DOHH2 (cell line): ENCODE data around the gene CARM1.

Source experiments
- H3F3A ChIP-seq: fragments of 200-600 bp; sonication (generic), shearing (Covaris generic); 2 replicates; pipeline ENCODE4 v1.6.0; 2016; ENCODE audit warnings: antibody characterized with exemption, mild to moderate bottlenecking; ENCODE audit not compliant: control insufficient read depth, insufficient read depth
- H3K27ac ChIP-seq: fragments of 200-600 bp; sonication (generic); 2 replicates; pipeline ENCODE4 v1.5.1; 2014; ENCODE audit warnings: low read depth, mild to moderate bottlenecking, low read length, moderate library complexity
- H3K27me3 ChIP-seq: fragments of 200-600 bp; sonication (generic); 2 replicates; pipeline ENCODE4 v1.6.1; 2014; ENCODE audit warnings: mild to moderate bottlenecking, low read length, mixed read lengths; ENCODE audit not compliant: control insufficient read depth
- H3K36me3 ChIP-seq: fragments of 200-600 bp; sonication (generic); 2 replicates; pipeline ENCODE4 v1.6.1; 2014; ENCODE audit warnings: mild to moderate bottlenecking, low read length, moderate library complexity, mixed read lengths; ENCODE audit not compliant: control insufficient read depth
- H3K4me1 ChIP-seq: fragments of 200-600 bp; sonication (generic); 2 replicates; pipeline ENCODE4 v1.6.1; 2014; ENCODE audit warnings: mild to moderate bottlenecking, low read length, mixed read lengths; ENCODE audit not compliant: control insufficient read depth
- H3K4me2 ChIP-seq: fragments of 200-600 bp; sonication (generic); 2 replicates; pipeline ENCODE4 v1.6.0; 2014; ENCODE audit warnings: mild to moderate bottlenecking, low read length, moderate library complexity
- H3K4me3 ChIP-seq: fragments of 200-600 bp; sonication (generic); 2 replicates; pipeline ENCODE4 v1.5.1; 2014; ENCODE audit warnings: mild to moderate bottlenecking, low read length, mixed read lengths
- H3K79me2 ChIP-seq: fragments of 200-600 bp; sonication (generic); 2 replicates; pipeline ENCODE4 v1.6.1; 2014; ENCODE audit warnings: mild to moderate bottlenecking, low read length, mixed read lengths; ENCODE audit not compliant: control insufficient read depth
- H3K9me2 ChIP-seq: fragments of 200-600 bp; sonication (generic); replicated peaks from 2 replicates; pipeline ENCODE4 v1.6.1; 2014; ENCODE audit warnings: mild to moderate bottlenecking, low read length, mixed read lengths; ENCODE audit not compliant: control insufficient read depth
- H3K9me3 ChIP-seq: fragments of 200-600 bp; sonication (generic); 2 replicates; pipeline ENCODE4 v1.6.1; 2014; ENCODE audit warnings: antibody characterized with exemption, low read length, mixed read lengths; ENCODE audit not compliant: control insufficient read depth, insufficient read depth
- H4K20me1 ChIP-seq: fragments of 200-600 bp; sonication (generic); 2 replicates; pipeline ENCODE4 v1.6.0; 2014; ENCODE audit warnings: low read depth, mild to moderate bottlenecking, antibody characterized with exemption, low read length, moderate library complexity; ENCODE audit not compliant: control insufficient read depth, insufficient read depth
- EZH2phosphoT487 ChIP-seq: fragments of 200-600 bp; sonication (generic); IDR thresholded peaks from 2 replicates; pipeline ENCODE4 v1.6.1; 2017; ENCODE audit warnings: borderline replicate concordance, mild to moderate bottlenecking, antibody characterized with exemption, low read length, moderate library complexity, mixed read lengths
- TF ChIP-seq, protein P1 (sequence below): fragments of 200-600 bp; sonication (generic); IDR thresholded peaks from one replicate; pipeline ENCODE4 v1.5.1; 2014; ENCODE audit warnings: antibody characterized with exemption, mild to moderate bottlenecking, low read depth, low read length; ENCODE audit not compliant: poor library complexity, severe bottlenecking

The CARM1 gene

DNA sequence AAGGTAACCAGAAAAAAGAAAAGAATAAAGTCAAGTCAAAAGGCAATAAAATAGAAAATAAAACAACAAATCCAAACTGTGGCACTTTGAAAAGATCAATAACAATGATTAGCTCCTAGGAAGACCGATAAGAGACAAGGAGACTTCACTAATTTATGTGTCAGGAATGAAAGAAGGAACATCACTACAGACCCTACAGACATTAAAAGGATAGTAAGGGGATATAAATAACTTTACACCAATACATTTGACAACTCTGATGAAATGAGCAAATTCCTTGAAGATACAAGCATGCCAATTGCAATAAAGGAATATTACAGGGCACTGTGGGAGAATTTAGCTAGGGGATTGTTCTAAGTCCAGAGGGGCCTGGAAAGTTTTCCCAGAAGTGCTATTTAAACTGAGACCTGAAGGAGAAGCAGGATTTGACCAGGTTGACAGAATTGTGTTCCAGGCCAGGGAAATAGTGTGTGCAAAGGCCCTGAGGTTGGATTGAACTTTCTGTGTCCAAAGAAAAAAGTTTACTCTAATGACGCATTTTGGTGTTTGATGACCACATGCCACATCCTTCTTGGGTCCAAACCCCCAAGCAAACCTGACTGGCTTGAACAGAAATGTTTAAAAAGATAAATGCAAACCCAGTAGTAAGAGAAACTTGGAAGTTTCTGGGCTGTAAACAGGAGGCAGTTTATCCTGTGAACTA lies 24.7 kb upstream of the CARM1 start:
- H3K27ac ChIP-seq: no peak overlapping the region
- H3K36me3 ChIP-seq: no peaks in the 10 kb centered on the region
- no peaks in the 10 kb centered on the region for H3F3A ChIP-seq
- H3K27me3 ChIP-seq: peaks cover 4% of the 10 kb centered on the region; the same call in 1 of the 2 replicates
- peaks cover 8% of the 10 kb centered on the region for H3K4me1 ChIP-seq
- no peaks in the 10 kb centered on the region for H3K9me3 ChIP-seq
- H3K9me2 ChIP-seq: no peaks in the 10 kb centered on the region
- no peaks in the 10 kb centered on the region for H3K79me2 ChIP-seq
- TF ChIP-seq EZH2phosphoT487: no peak
- TF ChIP-seq, protein P1, sequence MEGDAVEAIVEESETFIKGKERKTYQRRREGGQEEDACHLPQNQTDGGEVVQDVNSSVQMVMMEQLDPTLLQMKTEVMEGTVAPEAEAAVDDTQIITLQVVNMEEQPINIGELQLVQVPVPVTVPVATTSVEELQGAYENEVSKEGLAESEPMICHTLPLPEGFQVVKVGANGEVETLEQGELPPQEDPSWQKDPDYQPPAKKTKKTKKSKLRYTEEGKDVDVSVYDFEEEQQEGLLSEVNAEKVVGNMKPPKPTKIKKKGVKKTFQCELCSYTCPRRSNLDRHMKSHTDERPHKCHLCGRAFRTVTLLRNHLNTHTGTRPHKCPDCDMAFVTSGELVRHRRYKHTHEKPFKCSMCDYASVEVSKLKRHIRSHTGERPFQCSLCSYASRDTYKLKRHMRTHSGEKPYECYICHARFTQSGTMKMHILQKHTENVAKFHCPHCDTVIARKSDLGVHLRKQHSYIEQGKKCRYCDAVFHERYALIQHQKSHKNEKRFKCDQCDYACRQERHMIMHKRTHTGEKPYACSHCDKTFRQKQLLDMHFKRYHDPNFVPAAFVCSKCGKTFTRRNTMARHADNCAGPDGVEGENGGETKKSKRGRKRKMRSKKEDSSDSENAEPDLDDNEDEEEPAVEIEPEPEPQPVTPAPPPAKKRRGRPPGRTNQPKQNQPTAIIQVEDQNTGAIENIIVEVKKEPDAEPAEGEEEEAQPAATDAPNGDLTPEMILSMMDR: no peak
- H3K4me3 ChIP-seq: no peak overlapping the region
- no peaks in the 10 kb centered on the region for H4K20me1 ChIP-seq
- no peak overlapping the region for H3K4me2 ChIP-seq

- H3K4me3 ChIP-seq: peak within 1 kb of the TSS; percentile 36
These were observed 23.0 kb upstream of the CARM1 start, which contains the start of gene C19orf38 for GRCh38 chr19:10848230-10848856. TSS of gene C19orf38 (plus strand) at chr19:10848415. CDS start at chr19:10848509, 94 bp downstream.

GRCh38 chr19:10850631-10851030 lies 20.7 kb upstream of the CARM1 start:
- H3K4me2 ChIP-seq: no peak overlapping the region
- H3K4me1 ChIP-seq: peaks cover 8% of the 10 kb centered on the region
- H3K27me3 ChIP-seq: peaks cover 4% of the 10 kb centered on the region; the same call in 1 of the 2 replicates
- no peak overlapping the region for H3K4me3 ChIP-seq
- H3K9me2 ChIP-seq: no peaks in the 10 kb centered on the region
- no peaks in the 10 kb centered on the region for H3K79me2 ChIP-seq
- no peaks in the 10 kb centered on the region for H3F3A ChIP-seq
- no peaks in the 10 kb centered on the region for H3K9me3 ChIP-seq
- no peaks in the 10 kb centered on the region for H4K20me1 ChIP-seq
- H3K36me3 ChIP-seq: no peaks in the 10 kb centered on the region
- no peak overlapping the region for H3K27ac ChIP-seq
- TF ChIP-seq, protein P1: no peak
- no peak for TF ChIP-seq EZH2phosphoT487

More at GRCh38 chr19:10848230-10848856, 23.0 kb upstream of the CARM1 start, which contains the start of gene C19orf38:
- H3K9me2 ChIP-seq: no peaks in the 10 kb centered on the region
- no peaks in the 10 kb centered on the region for H3F3A ChIP-seq
- TF ChIP-seq, protein P1: no peak
- no peak for TF ChIP-seq EZH2phosphoT487
- H4K20me1 ChIP-seq: no peaks in the 10 kb centered on the region
- no peaks in the 10 kb centered on the region for H3K36me3 ChIP-seq
- H3K27me3 ChIP-seq: peaks cover 4% of the 10 kb centered on the region; the same call in 1 of the 2 replicates
- H3K79me2 ChIP-seq: no peaks in the 10 kb centered on the region
- H3K4me2 ChIP-seq: peak within 1 kb of the TSS; percentile 46
- H3K4me1 ChIP-seq: peaks cover 8% of the 10 kb centered on the region
- H3K9me3 ChIP-seq: no peaks in the 10 kb centered on the region
- no peak within 1 kb of the TSS for H3K27ac ChIP-seq
